Dermis microvascular lymphatic vessel endothelial cell (primary cell): ENCODE data around the gene CCT2. TPM values are rescaled to one million over a fixed set of nuclear protein-coding genes. Genes with fewer than 3 reads are reported as not detected.
"Not testable (repeated sequence)": the region's sequence is repeated elsewhere in the genome, so short reads cannot be mapped to it uniquely, and the experiment has no call there.

ENCODE experiments used
- DNase-seq, 2 donors: peaks; one replicate each; pipeline versions ENCODE4 v3.0.0 to v3.0.0-alpha.2; 2010; ENCODE audit warnings: low read depth in 2 of 2
- total RNA-seq: library from RNA; depleted of rRNA; stranded (reverse); fragments of >200 nt; gene quantifications from 2 replicates; pipeline ENCODE4 v1.2.1, GENCODE V29; 2014

CCT2 gene
- total RNA-seq, 1 donor from 2014 or later = 227 TPM

- no peak for DNase-seq
Observed at GRCh38 chr12:69588527-69588926, 3.3 kb downstream of the CCT2 start.

- DNase-seq = no peak
Observed at GRCh38 chr12:69589082-69589481, 3.8 kb downstream of the CCT2 start.

DNA sequence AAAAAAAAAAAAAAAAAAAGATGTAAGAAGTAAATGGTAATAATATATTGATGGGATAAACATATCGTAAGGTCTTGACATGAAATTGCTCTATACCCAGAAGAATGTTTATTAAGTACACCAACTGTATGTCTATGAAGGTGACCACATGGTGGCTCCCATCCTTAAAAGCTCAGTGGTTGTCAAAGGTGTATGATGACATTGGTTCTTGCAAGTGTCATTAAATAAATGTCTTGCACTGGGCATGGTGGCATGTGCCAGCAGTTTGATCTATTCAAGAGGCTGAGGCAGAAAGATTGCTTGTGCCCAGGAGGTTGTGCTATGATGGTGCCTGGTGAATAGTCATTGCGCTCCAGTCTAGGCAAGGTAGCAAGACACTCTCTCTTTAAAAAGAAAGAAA is 10.4 kb downstream of the CCT2 start:
- no peak for DNase-seq

- no peak for DNase-seq
Observed at GRCh38 chr12:69598174-69598753, 13.0 kb downstream of the CCT2 start.

DNA sequence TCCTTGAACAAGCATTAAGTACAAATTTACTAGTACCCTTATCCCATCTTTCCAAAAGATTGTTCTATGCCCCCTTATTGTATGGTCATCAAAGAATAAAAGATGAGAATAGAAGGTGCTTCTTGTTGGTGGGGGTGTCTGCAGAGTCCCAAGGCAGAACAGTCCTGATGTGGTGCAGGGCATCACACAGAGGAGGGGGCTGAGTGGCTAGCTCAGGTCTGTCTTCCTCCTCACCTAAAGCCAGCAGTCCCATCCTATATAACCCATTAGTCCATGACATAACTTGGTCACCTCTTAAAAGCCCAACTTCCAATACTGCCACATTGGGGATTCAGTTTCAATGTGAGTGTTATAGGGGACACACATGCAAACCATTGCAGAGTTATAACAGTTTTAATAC is 15.5 kb downstream of the CCT2 start:
- DNase-seq = no peak

DNA sequence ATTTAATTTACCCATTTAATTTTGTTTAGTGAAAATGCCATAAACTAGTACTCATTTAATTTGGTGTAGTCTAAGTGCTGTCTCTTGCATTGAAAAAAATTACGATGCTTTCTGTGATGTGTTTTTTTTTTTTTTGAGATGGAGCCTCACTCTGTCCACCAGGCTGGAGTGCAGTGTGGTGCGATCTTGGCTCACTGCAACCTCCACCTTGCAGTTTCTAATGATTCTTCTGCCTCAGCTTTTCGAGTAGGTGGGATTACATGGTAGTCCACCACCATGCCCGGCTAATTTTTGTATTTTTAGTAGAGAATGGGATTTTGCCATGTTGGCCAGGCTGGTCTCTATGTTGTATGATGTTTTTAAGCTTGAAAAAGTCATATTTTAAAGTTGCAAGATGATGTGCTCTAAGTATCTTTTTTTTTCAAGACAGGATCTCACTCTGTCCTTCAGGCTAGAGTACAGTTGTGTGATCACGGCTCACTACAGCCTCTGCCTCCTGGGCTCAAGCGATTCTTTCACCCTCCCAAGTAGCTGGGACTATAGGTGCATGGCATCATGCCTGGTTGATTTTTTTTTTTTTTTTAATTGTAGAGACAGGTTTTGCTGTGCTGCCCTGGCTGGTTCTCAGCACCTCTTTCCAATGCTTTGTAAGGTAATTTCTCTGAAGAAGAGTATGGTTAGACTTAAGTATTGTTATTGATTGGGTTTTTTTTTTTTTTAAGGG is 16.9 kb downstream of the CCT2 start:
- DNase-seq = no peak

- DNase-seq = no peak
Observed at GRCh38 chr12:69602954-69603353, 17.7 kb downstream of the CCT2 start.

- DNase-seq = not testable (repeated sequence)
Observed at GRCh38 chr12:69603556-69603955, 18.3 kb downstream of the CCT2 start.

DNA sequence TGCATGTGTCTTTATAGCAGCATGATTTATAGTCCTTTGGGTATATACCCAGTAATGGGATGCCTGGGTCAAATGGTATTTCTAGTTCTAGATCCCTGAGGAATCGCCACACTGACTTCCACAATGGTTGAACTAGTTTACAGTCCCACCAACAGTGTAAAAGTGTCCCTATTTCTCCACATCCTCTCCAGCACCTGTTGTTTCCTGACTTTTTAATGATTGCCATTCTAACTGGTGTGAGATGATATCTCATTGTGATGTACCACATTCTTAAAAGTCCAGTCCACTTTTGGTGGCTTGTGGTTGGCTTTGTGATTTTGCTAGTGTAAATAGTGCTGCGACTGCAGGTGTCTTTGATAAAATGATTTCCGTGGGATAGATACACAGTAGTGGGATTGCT is 19.0 kb downstream of the CCT2 start:
- not testable (repeated sequence) for DNase-seq

- DNase-seq = peak; percentile 9 to 55
Observed at GRCh38 chr12:69608114-69608513, 22.9 kb downstream of the CCT2 start.

DNA sequence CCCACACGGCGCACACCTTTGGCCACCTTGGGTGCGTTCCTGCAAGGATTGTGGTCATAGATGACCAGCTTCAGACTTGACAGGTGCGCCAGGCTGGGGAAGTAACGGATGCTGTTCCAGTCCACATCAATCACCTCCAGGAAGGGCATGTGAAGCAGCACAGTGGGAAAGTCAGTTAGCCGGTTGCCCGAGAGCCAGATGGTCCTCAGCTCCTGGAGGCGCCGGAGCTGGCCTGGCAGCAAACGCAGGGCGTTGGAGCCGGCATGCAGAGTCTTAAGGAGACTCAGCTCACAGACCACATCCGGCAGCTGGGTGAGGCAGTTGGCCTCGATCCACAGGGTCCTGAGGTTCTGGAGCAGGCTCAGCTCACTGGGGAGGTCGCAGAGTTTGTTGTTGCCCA is 24.9 kb downstream of the CCT2 start:
- no peak for DNase-seq

GRCh38 chr12:69610729-69611128 is 25.5 kb downstream of the CCT2 start, which contains the start of gene LRRC10:
Gene LRRC10 (minus strand): TSS chr12:69610907. CDS start chr12:69610838, 69 bp downstream.
- DNase-seq = no peak

DNA sequence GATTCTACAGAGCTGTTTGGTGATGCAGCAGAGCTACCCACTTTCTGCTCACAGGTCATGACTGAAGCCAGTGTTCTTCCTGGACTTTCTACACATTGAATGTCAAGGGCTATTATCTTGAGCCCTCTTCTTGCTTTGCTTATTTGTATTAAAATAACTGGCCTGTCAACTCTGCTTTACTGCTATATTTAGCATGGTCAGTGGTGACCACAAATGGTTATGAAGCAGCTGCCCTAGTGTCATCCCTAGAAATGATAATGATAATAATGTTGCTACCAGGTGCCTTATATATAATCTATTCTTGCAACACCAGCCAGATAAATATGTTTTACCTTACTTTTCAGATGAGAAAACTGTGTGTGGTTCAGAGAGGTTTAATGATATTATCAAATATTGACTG is 28.1 kb downstream of the CCT2 start:
- no peak for DNase-seq

GRCh38 chr12:69616025-69616424 is 30.8 kb downstream of the CCT2 start:
- no peak for DNase-seq

GRCh38 chr12:69619050-69619449 is 33.8 kb downstream of the CCT2 start:
- no peak for DNase-seq

DNA sequence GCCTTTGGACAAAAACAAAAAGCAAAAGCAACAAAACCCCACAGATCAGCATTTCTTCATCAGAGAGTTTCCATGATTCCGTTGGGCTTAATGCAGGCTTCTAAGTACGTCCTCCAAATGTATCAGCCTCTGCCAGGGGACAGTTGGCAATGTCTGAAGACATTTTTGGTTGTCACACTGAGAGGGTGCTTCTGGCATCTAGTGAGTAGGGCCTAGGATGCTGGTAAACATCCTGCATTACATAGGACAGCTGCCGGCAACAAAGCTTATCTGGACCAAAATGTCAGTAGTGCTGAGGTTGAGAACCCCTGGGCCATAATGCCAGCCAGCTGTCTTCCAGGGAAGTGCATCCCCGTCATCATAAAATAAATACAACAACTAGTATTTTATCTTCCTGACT is 34.8 kb downstream of the CCT2 start:
- no peak for DNase-seq

DNA sequence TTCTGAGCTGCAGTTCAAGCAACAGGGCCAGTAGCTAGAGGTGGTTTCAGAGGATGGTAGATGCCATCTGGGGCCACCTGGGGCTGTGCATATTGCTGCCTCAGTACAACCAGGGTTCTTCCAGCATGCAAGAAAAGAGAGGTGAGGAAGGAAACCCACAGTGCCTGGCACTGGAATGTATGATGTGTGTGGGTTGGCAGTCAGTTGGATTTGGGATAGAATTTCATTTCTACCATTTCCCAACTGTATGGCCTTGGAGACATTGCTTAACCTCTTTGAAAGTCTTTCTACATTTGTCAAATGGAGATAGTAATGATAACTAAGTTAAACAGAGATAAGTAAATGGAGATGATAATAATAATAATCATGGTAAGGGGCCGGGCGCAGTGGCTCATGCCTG is 35.7 kb downstream of the CCT2 start:
- DNase-seq = no peak

DNA sequence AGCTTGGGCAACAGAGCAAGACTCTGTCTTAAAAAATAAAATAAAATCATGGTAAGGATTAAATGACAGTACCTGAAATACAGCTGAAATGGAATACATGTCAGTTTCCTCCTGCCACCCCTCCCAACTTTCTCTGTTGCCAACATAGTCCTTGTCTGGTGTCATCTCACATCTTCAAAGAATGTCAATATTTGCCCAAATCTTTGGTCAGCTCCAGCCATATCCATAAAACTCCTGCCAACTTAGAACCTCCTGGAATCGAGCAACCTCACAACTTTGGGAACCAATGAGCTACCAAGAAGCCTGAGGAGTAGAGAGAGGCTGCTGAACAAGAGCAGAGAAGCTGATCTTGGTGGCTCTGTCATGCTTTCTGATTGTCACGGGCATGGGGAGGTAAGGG is 36.3 kb downstream of the CCT2 start:
- no peak for DNase-seq

GRCh38 chr12:69623970-69624369 is 38.7 kb downstream of the CCT2 start:
- no peak for DNase-seq

GRCh38 chr12:69627501-69627900 is 42.2 kb downstream of the CCT2 start:
- no peak for DNase-seq

- DNase-seq = no peak
Observed at GRCh38 chr12:69630191-69630590, 44.9 kb downstream of the CCT2 start.

- DNase-seq = no peak
Observed at GRCh38 chr12:69633061-69633460, 47.8 kb downstream of the CCT2 start.

- DNase-seq = peak; percentile 39 to 69
Observed at GRCh38 chr12:69639400-69640016, 54.2 kb downstream of the CCT2 start.
